Measurements from ENCODE around the gene FLRT3. TPM values are rescaled to one million over a fixed set of nuclear protein-coding genes. Genes with fewer than 3 reads are reported as not detected.

Gene FLRT3
- total RNA-seq, 1 experiment from 2014 or later, result 1.5 TPM

DNA sequence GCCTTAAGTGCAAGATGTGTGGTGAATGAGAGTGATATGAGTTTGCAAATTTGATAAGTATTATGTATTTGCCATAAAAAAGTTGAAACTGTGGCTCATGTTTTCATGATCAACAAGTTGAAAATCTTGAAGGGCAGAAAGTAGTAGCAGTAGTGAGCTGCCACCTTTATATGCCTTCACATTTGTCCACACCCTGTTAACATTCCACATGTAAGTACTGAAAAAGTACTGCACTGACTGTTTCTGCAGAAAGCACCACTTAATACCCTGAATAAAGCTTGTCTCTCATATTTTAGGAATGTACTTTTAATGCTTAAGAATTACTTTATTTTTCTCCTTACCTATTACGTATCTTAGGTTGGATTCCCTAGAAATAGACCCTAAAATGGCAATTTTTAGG lies 45.9 kb downstream of the FLRT3 start:
- POLR2A ChIA-PET, result no interaction called here
- ATAC-seq (no peak), DNase-seq (ENCODE audit: low read depth, low spot score) (no peak)
- Histone ChIP-seq H4K20me1 (ENCODE audit: insufficient read depth) (no peaks in the 10 kb centered on the region), H3K36me3 (ENCODE audit: control insufficient read depth in 1 of 2, insufficient read depth in 2 of 2, low read length in 2 of 2) (no peaks in the 10 kb centered on the region), H3K4me2 (ENCODE audit: low read length) (no peak overlapping the region), H3K27ac (ENCODE audit: low read depth, low read length) (no peak overlapping the region), H2AFZ (ENCODE audit: low read depth, low read length, poor library complexity, severe bottlenecking) (no peak overlapping the region), H3K79me2 (ENCODE audit: insufficient read depth, low read length) (no peaks in the 10 kb centered on the region), H3K9ac (ENCODE audit: low read length) (no peak overlapping the region), H3K4me1 (ENCODE audit: control insufficient read depth in 1 of 2, insufficient read depth in 2 of 2, low read length in 2 of 2) (peaks cover 0 to 14% of the 10 kb centered on the region in 2 experiments; a peak in 1 of 4 replicates), H3K9me3 (ENCODE audit: control insufficient read depth in 1 of 2, insufficient read depth in 1 of 2, low read depth in 1 of 2, low read length in 2 of 2) (no peaks in the 10 kb centered on the region), H3K4me3 (replicated peaks in 1 of 2; ENCODE audit: low read depth in 1 of 2, low read length in 2 of 2) (no peak overlapping the region), H3K27me3 (ENCODE audit: insufficient read depth, low read length) (no peaks in the 10 kb centered on the region), H3K9me2 (ENCODE audit: insufficient read depth) (no peaks in the 10 kb centered on the region)
- no TSS peak for BruUV-seq (replicated peaks)
- CTCF ChIA-PET, result no interaction called here
- intact Hi-C loops (cut with micrococcal nuclease), result no loop called here
- RAD21 ChIA-PET (ENCODE audit: low non-redundant PET in 1 of 2, low total read pairs in 2 of 2, uncharacterized antibody in 2 of 2, unreplicated experiment in 2 of 2), result no interaction called here
- TF ChIP-seq FOSL1 (IDR thresholded peaks at IDR 0.05; ENCODE audit: low read depth) (no peak), EGR1 (IDR thresholded peaks at IDR 0.05; ENCODE audit: low read depth) (no peak), POLR2A (IDR thresholded peaks at IDR 0.05; ENCODE audit: borderline replicate concordance, extremely low read depth, insufficient read depth, insufficient read length) (no peak), POLR2AphosphoS5 (IDR thresholded peaks at IDR 0.05; ENCODE audit: low read depth, low read length) (no peak), SIN3A (IDR thresholded peaks at IDR 0.05; ENCODE audit: low read depth) (no peak), SRF (IDR thresholded peaks at IDR 0.05; ENCODE audit: low read depth) (no peak), SP1 (IDR thresholded peaks at IDR 0.05; ENCODE audit: low read depth) (no peak), ELF1 (IDR thresholded peaks at IDR 0.05; ENCODE audit: borderline replicate concordance, low read depth) (no peak)
- TF ChIP-seq, protein P1, sequence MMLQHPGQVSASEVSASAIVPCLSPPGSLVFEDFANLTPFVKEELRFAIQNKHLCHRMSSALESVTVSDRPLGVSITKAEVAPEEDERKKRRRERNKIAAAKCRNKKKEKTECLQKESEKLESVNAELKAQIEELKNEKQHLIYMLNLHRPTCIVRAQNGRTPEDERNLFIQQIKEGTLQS (IDR thresholded peaks at IDR 0.05), result no peak
- TF ChIP-seq, protein P2, sequence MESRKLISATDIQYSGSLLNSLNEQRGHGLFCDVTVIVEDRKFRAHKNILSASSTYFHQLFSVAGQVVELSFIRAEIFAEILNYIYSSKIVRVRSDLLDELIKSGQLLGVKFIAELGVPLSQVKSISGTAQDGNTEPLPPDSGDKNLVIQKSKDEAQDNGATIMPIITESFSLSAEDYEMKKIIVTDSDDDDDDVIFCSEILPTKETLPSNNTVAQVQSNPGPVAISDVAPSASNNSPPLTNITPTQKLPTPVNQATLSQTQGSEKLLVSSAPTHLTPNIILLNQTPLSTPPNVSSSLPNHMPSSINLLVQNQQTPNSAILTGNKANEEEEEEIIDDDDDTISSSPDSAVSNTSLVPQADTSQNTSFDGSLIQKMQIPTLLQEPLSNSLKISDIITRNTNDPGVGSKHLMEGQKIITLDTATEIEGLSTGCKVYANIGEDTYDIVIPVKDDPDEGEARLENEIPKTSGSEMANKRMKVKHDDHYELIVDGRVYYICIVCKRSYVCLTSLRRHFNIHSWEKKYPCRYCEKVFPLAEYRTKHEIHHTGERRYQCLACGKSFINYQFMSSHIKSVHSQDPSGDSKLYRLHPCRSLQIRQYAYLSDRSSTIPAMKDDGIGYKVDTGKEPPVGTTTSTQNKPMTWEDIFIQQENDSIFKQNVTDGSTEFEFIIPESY (IDR thresholded peaks at IDR 0.05; ENCODE audit: extremely low read depth, insufficient replicate concordance, low read length), result no peak
